Smooth muscle cell (in vitro differentiated cells): ENCODE data around the gene WDR20. TPM values are rescaled to one million over a fixed set of nuclear protein-coding genes. Genes with fewer than 3 reads are reported as not detected.
A peak's percentile ranks its signal among the peaks of the same experiment; 100 is the strongest.

Source experiments
- DNase-seq: peaks from one replicate; lab custom pipeline; 2025; ENCODE audit not compliant: unreplicated experiment; lab: John Stamatoyannopoulos, UW
- H2AFZ ChIP-seq: fragments of 200-600 bp; sonication (generic); 2 replicates; pipeline ENCODE4 v1.6.0; 2016; ENCODE audit warnings: antibody characterized with exemption, low read depth, mild to moderate bottlenecking
- H3F3A ChIP-seq: fragments of 200-600 bp; sonication (generic); 2 replicates; pipeline ENCODE4 v1.6.0; 2017; ENCODE audit warnings: antibody characterized with exemption, low read depth
- H3K27ac ChIP-seq: fragments of 200-600 bp; sonication (generic); 2 replicates; pipeline ENCODE4 v1.5.1; 2016; ENCODE audit warnings: low read depth, mild to moderate bottlenecking
- H3K27me3 ChIP-seq: fragments of 200-600 bp; sonication (generic); 2 replicates; pipeline ENCODE4 v1.6.1; 2016; ENCODE audit warnings: low read depth, mild to moderate bottlenecking
- H3K36me3 ChIP-seq: fragments of 200-600 bp; sonication (generic); 2 replicates; pipeline ENCODE4 v1.5.1; 2016; ENCODE audit warnings: low read depth
- H3K4me1 ChIP-seq: fragments of 200-600 bp; sonication (generic); 2 replicates; pipeline ENCODE4 v1.5.1; 2016; ENCODE audit warnings: low read depth
- H3K4me2 ChIP-seq: fragments of 200-600 bp; sonication (generic); 2 replicates; pipeline ENCODE4 v1.6.0; 2016; ENCODE audit warnings: mild to moderate bottlenecking
- H3K4me3 ChIP-seq: fragments of 200-600 bp; sonication (generic); 2 replicates; pipeline ENCODE4 v1.5.1; 2016; ENCODE audit warnings: mild to moderate bottlenecking
- H3K79me2 ChIP-seq: fragments of 200-600 bp; sonication (generic); 2 replicates; pipeline ENCODE4 v1.6.0; 2016; ENCODE audit warnings: low read depth, mild to moderate bottlenecking
- H3K9ac ChIP-seq: fragments of 200-600 bp; sonication (generic); 2 replicates; pipeline ENCODE4 v1.6.0; 2016; ENCODE audit warnings: low read depth
- H3K9me3 ChIP-seq: fragments of 200-600 bp; sonication (generic); replicated peaks from 2 replicates; pipeline ENCODE4 v1.5.1; 2016; ENCODE audit warnings: low read depth
- H4K20me1 ChIP-seq: fragments of 200-600 bp; sonication (generic); 2 replicates; pipeline ENCODE4 v1.6.0; 2016; ENCODE audit warnings: low read depth
- CTCF ChIP-seq: fragments of 200-600 bp; sonication (generic); IDR thresholded peaks from 2 replicates; pipeline ENCODE4 v1.5.1; 2017; ENCODE audit warnings: borderline replicate concordance, mild to moderate bottlenecking, antibody characterized with exemption; ENCODE audit not compliant: insufficient read depth, poor library complexity, severe bottlenecking
- WGBS: methylation state at CpG from one replicate; pipeline ENCODE4 v1.1.7; 2016; ENCODE audit warnings: low lambda C conversion rate; 5-methylcytosine and 5-hydroxymethylcytosine counted together
- polyA plus RNA-seq: library from polyadenylated mRNA; unstranded; fragments of >200 nt; fragmentation: Nextera tagmentation; extraction: Ambion mirVana; gene quantifications from 2 replicates; pipeline ENCODE4 v1.2.1, GENCODE V29; 2016
- total RNA-seq: library from RNA; depleted of rRNA; stranded (reverse); fragments of >200 nt; gene quantifications from 2 replicates; pipeline ENCODE4 v1.2.3, GENCODE V29; 2014

The WDR20 gene
- total and polyA plus RNA-seq, 2 experiments from 2014 or later = 12.0 to 19.4 TPM

GRCh38 chr14:102138535-102138934, 1.2 kb upstream of the WDR20 start:
- no peak for DNase-seq
- Histone ChIP-seq H2AFZ (peak overlapping the region; percentile 96), H3F3A (no peaks in the 10 kb centered on the region), H3K4me1 (peaks cover 21% of the 10 kb centered on the region), H3K27ac (no peak overlapping the region), H3K9ac (peak overlapping the region; percentile 68), H3K36me3 (no peaks in the 10 kb centered on the region), H3K79me2 (peaks cover 44% of the 10 kb centered on the region), H3K27me3 (no peaks in the 10 kb centered on the region), H3K4me2 (peak overlapping the region; percentile 97), H3K4me3 (peak overlapping the region; percentile 96), H3K9me3 (no peaks in the 10 kb centered on the region), H4K20me1 (peaks cover 31% of the 10 kb centered on the region)
- WGBS = 19% methylated on average over 3 of the region's 3 CpGs
- no peak for TF ChIP-seq CTCF

DNA sequence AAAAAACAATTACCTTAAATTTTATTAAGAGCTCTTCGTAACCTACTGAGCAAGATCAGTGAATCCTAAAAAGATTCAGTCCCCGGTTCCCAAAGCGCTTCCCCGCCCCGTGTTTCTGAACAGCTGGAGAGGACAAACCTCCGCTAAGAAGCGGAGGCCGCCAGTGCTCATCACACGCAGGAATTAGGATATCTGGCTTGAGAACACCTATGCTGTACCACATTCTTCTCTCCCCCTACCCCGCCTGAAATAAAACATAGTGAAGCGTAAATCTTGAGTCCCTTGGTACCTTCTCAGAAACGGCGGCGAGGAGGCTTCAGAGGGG, 774 bp upstream of the WDR20 start:
- peak overlapping the region; percentile 97 for H3K4me2 ChIP-seq
- WGBS = 1% methylated on average over 14 of the region's 14 CpGs
- no peak overlapping the region for H3K27ac ChIP-seq
- no peaks in the 10 kb centered on the region for H3K27me3 ChIP-seq
- DNase-seq = no peak
- peak overlapping the region; percentile 96 for H2AFZ ChIP-seq
- peak overlapping the region; percentile 68 for H3K9ac ChIP-seq
- no peaks in the 10 kb centered on the region for H3K36me3 ChIP-seq
- peaks cover 21% of the 10 kb centered on the region for H3K4me1 ChIP-seq
- peaks cover 47% of the 10 kb centered on the region for H3K79me2 ChIP-seq
- H3K4me3 ChIP-seq = peak overlapping the region; percentile 96
- no peaks in the 10 kb centered on the region for H3K9me3 ChIP-seq
- H4K20me1 ChIP-seq = peaks cover 35% of the 10 kb centered on the region
- H3F3A ChIP-seq = no peaks in the 10 kb centered on the region
- TF ChIP-seq CTCF = no peak

DNA sequence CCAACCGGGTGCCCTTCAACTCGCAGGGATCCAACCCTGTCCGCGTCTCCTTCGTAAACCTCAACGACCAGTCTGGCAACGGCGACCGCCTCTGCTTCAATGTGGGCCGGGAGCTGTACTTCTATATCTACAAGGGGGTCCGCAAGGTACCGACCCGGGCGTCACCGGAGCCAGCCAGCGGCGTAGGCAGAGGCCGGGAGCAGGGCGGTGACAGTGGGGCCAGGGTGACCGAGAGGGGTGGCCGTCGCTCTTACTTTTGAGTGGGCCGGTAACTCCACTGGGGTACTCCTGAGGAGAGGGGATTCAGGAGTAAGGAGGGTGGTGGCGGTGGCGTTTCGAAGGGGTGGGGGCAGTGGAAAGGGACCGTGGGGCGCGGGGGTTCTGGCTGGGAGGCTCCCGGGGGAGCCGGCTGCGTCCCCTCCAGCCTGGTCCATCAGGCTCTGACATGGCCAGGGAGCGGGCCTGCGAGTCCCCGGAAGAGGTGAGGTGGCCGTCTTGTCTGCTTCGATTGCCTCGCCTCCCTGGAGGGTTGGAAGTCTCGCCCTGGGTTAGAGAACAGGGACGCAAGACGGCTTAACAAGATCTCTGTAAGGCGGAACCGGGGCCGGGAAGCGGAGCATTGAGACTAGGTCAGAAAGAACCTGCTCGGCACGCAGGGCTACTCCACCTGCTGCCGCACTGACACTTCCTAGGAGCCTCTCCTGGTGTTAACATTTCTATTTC, 491 bp downstream of the WDR20 start:
- Histone ChIP-seq H3K36me3 (no peaks in the 10 kb centered on the region), H3K4me1 (peaks cover 21% of the 10 kb centered on the region), H3K4me2 (peak overlapping the region; percentile 85), H3K9me3 (no peaks in the 10 kb centered on the region), H3K27ac (peak overlapping the region; percentile 78), H3K27me3 (no peaks in the 10 kb centered on the region), H3K79me2 (peaks cover 60% of the 10 kb centered on the region), H4K20me1 (peaks cover 48% of the 10 kb centered on the region), H3F3A (no peaks in the 10 kb centered on the region), H2AFZ (peak overlapping the region; percentile 96), H3K9ac (peak overlapping the region; percentile 95), H3K4me3 (peak overlapping the region; percentile 96)
- DNase-seq = no peak
- no peak for TF ChIP-seq CTCF
- WGBS = under 1% methylated on average over 47 of the region's 48 CpGs

DNA sequence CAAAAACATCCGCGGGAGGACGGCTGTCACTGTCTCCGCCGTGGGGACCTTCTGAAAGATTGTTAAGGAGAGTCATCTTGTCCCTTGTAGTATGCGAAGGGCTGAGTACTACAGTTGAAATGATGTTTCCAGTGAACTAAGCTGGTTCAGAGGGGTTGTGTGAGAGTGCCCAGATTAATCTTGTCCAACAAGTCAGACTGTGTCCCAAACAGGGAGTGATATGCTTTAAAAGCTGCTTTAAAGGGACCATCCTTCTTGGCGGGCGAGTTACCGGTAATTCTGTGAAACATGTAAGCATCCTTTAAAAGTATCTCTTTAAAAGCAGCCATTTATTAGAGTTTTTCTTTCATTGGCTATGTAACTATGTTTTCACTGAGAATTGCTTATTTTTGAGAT, 1.1 kb downstream of the WDR20 start:
- H3K4me2 ChIP-seq = peak overlapping the region; percentile 85
- H3K27ac ChIP-seq = peak overlapping the region; percentile 78
- peaks cover 66% of the 10 kb centered on the region for H3K79me2 ChIP-seq
- no peaks in the 10 kb centered on the region for H3K36me3 ChIP-seq
- peaks cover 21% of the 10 kb centered on the region for H3K4me1 ChIP-seq
- no peak for DNase-seq
- H2AFZ ChIP-seq = no peak overlapping the region
- H3K27me3 ChIP-seq = no peaks in the 10 kb centered on the region
- no peaks in the 10 kb centered on the region for H3F3A ChIP-seq
- no peak for TF ChIP-seq CTCF
- WGBS = 10% methylated on average over 9 of the region's 9 CpGs
- peak overlapping the region; percentile 96 for H3K4me3 ChIP-seq
- peak overlapping the region; percentile 95 for H3K9ac ChIP-seq
- peaks cover 54% of the 10 kb centered on the region for H4K20me1 ChIP-seq
- H3K9me3 ChIP-seq = no peaks in the 10 kb centered on the region
